DND-41 (cell line): ENCODE measurements around the gene ABCG1.

Source experiments
- ATAC-seq: fragments of 200-7000 bp; cut with Tn5 transposase; 3 replicates; pipeline ENCODE4 v1.9.1; 2021; ENCODE audit warnings: low read depth; ENCODE audit not compliant: insufficient read depth
- DNase-seq: peaks from one replicate; pipeline ENCODE4 v3.0.0-alpha.2; 2020
- H2AFZ ChIP-seq: 2 replicates; pipeline ENCODE4 v1.6.0; 2012; ENCODE audit warnings: low read depth, low read length
- H3K27ac ChIP-seq: 2 replicates; pipeline ENCODE4 v1.5.1; 2012; ENCODE audit warnings: low read length, inconsistent platforms
- H3K27me3 ChIP-seq: fragments of 200-600 bp; sonication (generic); 2 replicates; pipeline ENCODE4 v1.6.0; 2012; ENCODE audit warnings: low read length, mild to moderate bottlenecking, inconsistent platforms; ENCODE audit not compliant: insufficient read depth, poor library complexity
- H3K36me3 ChIP-seq: 2 replicates; pipeline ENCODE4 v1.5.1; 2012; ENCODE audit warnings: low read length, inconsistent platforms; ENCODE audit not compliant: insufficient read depth
- H3K4me1 ChIP-seq: 2 replicates; pipeline ENCODE4 v1.5.1; 2012; ENCODE audit warnings: mild to moderate bottlenecking, low read length; ENCODE audit not compliant: insufficient read depth
- H3K4me2 ChIP-seq: 2 replicates; pipeline ENCODE4 v1.6.0; 2012; ENCODE audit warnings: mild to moderate bottlenecking, moderate library complexity, low read length, inconsistent platforms; ENCODE audit not compliant: insufficient read depth
- H3K4me3 ChIP-seq, 2 experiments: fragments of 200-600 bp in 1 of 2; shearing (Covaris generic) in 1 of 2; 2 replicates each; pipeline ENCODE4 v1.5.1; 2012 to 2016; ENCODE audit warnings: inconsistent platforms in 2 of 2, low read length in 2 of 2, mild to moderate bottlenecking in 2 of 2, low read depth in 1 of 2, moderate library complexity in 1 of 2
- H3K79me2 ChIP-seq: 2 replicates; pipeline ENCODE4 v1.6.0; 2012; ENCODE audit warnings: low read length, inconsistent platforms; ENCODE audit not compliant: insufficient read depth
- H3K9ac ChIP-seq: 2 replicates; pipeline ENCODE4 v1.6.0; 2012; ENCODE audit warnings: low read depth, mild to moderate bottlenecking, inconsistent platforms, low read length, moderate library complexity
- H3K9me3 ChIP-seq: 2 replicates; pipeline ENCODE4 v1.5.1; 2012; ENCODE audit warnings: low read length, moderate library complexity, mild to moderate bottlenecking, inconsistent platforms; ENCODE audit not compliant: insufficient read depth, severe bottlenecking
- H4K20me1 ChIP-seq: 2 replicates; pipeline ENCODE4 v1.6.0; 2012; ENCODE audit warnings: low read length; ENCODE audit not compliant: insufficient read depth
- CTCF ChIP-seq: IDR thresholded peaks from 2 replicates; pipeline ENCODE4 v1.5.1; 2012; ENCODE audit warnings: borderline replicate concordance, low read length, moderate library complexity, mild to moderate bottlenecking; ENCODE audit not compliant: poor library complexity, severe bottlenecking; ENCODE audit errors: extremely low read depth
- EZH2 ChIP-seq: IDR thresholded peaks from 3 replicates; pipeline ENCODE4 v1.6.1; 2012; ENCODE audit warnings: borderline replicate concordance, low read depth, mild to moderate bottlenecking, moderate library complexity, low read length, inconsistent platforms; ENCODE audit not compliant: severe bottlenecking

ABCG1 gene

GRCh38 chr21:42263591-42264131 is 44.7 kb downstream of the ABCG1 start:
- no peak overlapping the region for H2AFZ ChIP-seq
- ATAC-seq, result no peak
- H3K9ac ChIP-seq, result no peak overlapping the region
- no peak for TF ChIP-seq CTCF
- no peak for TF ChIP-seq EZH2
- peaks cover 28% of the 10 kb centered on the region for H4K20me1 ChIP-seq
- H3K27ac ChIP-seq, result no peak overlapping the region
- no peak overlapping the region for H3K4me2 ChIP-seq
- DNase-seq, result no peak
- H3K79me2 ChIP-seq, result peaks cover 21% of the 10 kb centered on the region
- H3K9me3 ChIP-seq, result no peaks in the 10 kb centered on the region
- H3K4me1 ChIP-seq, result peaks cover 16% of the 10 kb centered on the region
- H3K36me3 ChIP-seq, result no peaks in the 10 kb centered on the region; the same call in 1 of the 2 replicates
- H3K27me3 ChIP-seq, result no peaks in the 10 kb centered on the region
- no peak overlapping the region for H3K4me3 ChIP-seq

- peaks cover 35% of the 10 kb centered on the region for H4K20me1 ChIP-seq
- H3K9me3 ChIP-seq, result no peaks in the 10 kb centered on the region
- no peaks in the 10 kb centered on the region; the same call in 1 of the 2 replicates for H3K36me3 ChIP-seq
- ATAC-seq (no peak), DNase-seq (no peak)
- peaks cover 14% of the 10 kb centered on the region for H3K79me2 ChIP-seq
- H3K27me3 ChIP-seq, result no peaks in the 10 kb centered on the region
- no peak overlapping the region for H2AFZ ChIP-seq
- no peak overlapping the region for H3K27ac ChIP-seq
- no peak overlapping the region for H3K4me3 ChIP-seq
- peaks cover 16% of the 10 kb centered on the region for H3K4me1 ChIP-seq
- H3K9ac ChIP-seq, result no peak overlapping the region
- TF ChIP-seq EZH2, result no peak
- TF ChIP-seq CTCF, result no peak
- H3K4me2 ChIP-seq, result no peak overlapping the region
Observed at GRCh38 chr21:42264245-42265195, 45.6 kb downstream of the ABCG1 start.

- Histone ChIP-seq H3K4me2 (no peak overlapping the region), H4K20me1 (peaks cover 36% of the 10 kb centered on the region)
- TF ChIP-seq EZH2 (no peak), CTCF (no peak)
Observed at GRCh38 chr21:42265231-42265812, 46.4 kb downstream of the ABCG1 start.

More at GRCh38 chr21:42265231-42265812, 46.4 kb downstream of the ABCG1 start:
- no peak overlapping the region for H3K27ac ChIP-seq
- peaks cover 13% of the 10 kb centered on the region for H3K79me2 ChIP-seq
- H2AFZ ChIP-seq, result no peak overlapping the region
- H3K4me1 ChIP-seq, result peaks cover 16% of the 10 kb centered on the region
- ATAC-seq (0 out of 3 replicates have a peak, but pooled peaks have one; percentile 27), DNase-seq (peak; percentile 34)
- no peaks in the 10 kb centered on the region; the same call in 1 of the 2 replicates for H3K36me3 ChIP-seq
- no peaks in the 10 kb centered on the region for H3K9me3 ChIP-seq
- no peak overlapping the region for H3K4me3 ChIP-seq
- no peaks in the 10 kb centered on the region for H3K27me3 ChIP-seq
- H3K9ac ChIP-seq, result no peak overlapping the region
